Kidney (tissue), 14 donors: Measurements from ENCODE around the gene VSTM4. TPM values are rescaled to one million over a fixed set of nuclear protein-coding genes. Genes with fewer than 3 reads are reported as not detected.
A peak's percentile ranks its signal among the peaks of the same experiment; 100 is the strongest.

Experiments
- DNase-seq, 5 donors: peaks; one replicate each; pipeline ENCODE4 v3.0.0-alpha.2; 2013 to 2020
- FAIRE-seq: peaks from 2 replicates; lab custom pipeline; 2012; peaks lifted over from hg19 to GRCh38; lab: Jason Lieb, UNC
- H3K27ac ChIP-seq, 2 donors: one replicate each; pipeline ENCODE4 v1.7.0; 2013; ENCODE audit warnings: low read depth in 2 of 2, low read length in 2 of 2, inconsistent platforms in 1 of 2
- H3K27me3 ChIP-seq: one replicate; pipeline ENCODE4 v1.7.1; 2013; ENCODE audit warnings: low read length, inconsistent platforms; ENCODE audit not compliant: control insufficient read depth, insufficient read depth
- H3K36me3 ChIP-seq, 3 donors: one replicate each; pipeline versions ENCODE4 v1.7.0 to v1.7.1; 2013; ENCODE audit warnings: low read length in 3 of 3, control low read depth in 1 of 3, inconsistent platforms in 1 of 3; ENCODE audit not compliant: insufficient read depth in 3 of 3, control insufficient read depth in 2 of 3
- H3K4me1 ChIP-seq, 3 donors: one replicate each; pipeline versions ENCODE4 v1.7.0 to v1.7.1; 2013; ENCODE audit warnings: low read length in 3 of 3, inconsistent platforms in 1 of 3, low read depth in 1 of 3; ENCODE audit not compliant: control insufficient read depth in 2 of 3, insufficient read depth in 2 of 3
- H3K4me3 ChIP-seq, 3 donors: one replicate each; pipeline versions ENCODE4 v1.7.0 to v1.8.1; 2013; ENCODE audit warnings: low read length in 3 of 3, control low read depth in 1 of 3, inconsistent platforms in 1 of 3
- H3K9ac ChIP-seq, 3 donors: one replicate each; pipeline versions ENCODE4 v1.7.0 to v1.7.1; 2013; ENCODE audit warnings: low read length in 3 of 3, control low read depth in 1 of 3, inconsistent platforms in 1 of 3
- H3K9me3 ChIP-seq, 3 donors: one replicate each; pipeline versions ENCODE4 v1.7.0 to v1.7.1; 2013; ENCODE audit warnings: low read length in 3 of 3, control low read depth in 1 of 3, inconsistent platforms in 1 of 3; ENCODE audit not compliant: control insufficient read depth in 2 of 3, insufficient read depth in 1 of 3
- CTCF ChIP-seq: IDR thresholded peaks from 3 replicates; pipeline ENCODE4 v1.5.1; 2012; ENCODE audit warnings: mild to moderate bottlenecking, moderate library complexity, borderline replicate concordance; ENCODE audit not compliant: insufficient read depth; ENCODE audit errors: extremely low read depth
- intact Hi-C: fragments of 100-400 bp; cut with DNase I; formaldehyde crosslinking; loops from one replicate; pipeline ENCODE4 v1.11.1; 2022
- polyA plus RNA-seq: library from polyadenylated mRNA; stranded (reverse); fragments of 350-450 nt; fragmentation: Illumina TruSeq; extraction: RNeasy Lipid Tissue Mini Kit (QIAGEN cat#74804); gene quantifications from one replicate; pipeline ENCODE4 v1.2.3, GENCODE V29; 2014; ENCODE audit warnings: low read depth, low replicate concordance; ENCODE audit not compliant: insufficient read depth
- total RNA-seq: library from RNA; stranded (reverse); fragmentation: NEBNext Ultra II Directional; extraction: Animal tissue kit (Norgen Biotek cat#: 25700); gene quantifications from one replicate; pipeline ENCODE4 v1.2.1, GENCODE V29; 2021
- donor health status: control.
- donor health status: control.
- donor health status: control.
- donor health status: control.
- donor health status: control.
- donor health status: DM: yes; HTN: yes; CAD: no.
- donor health status: Normal renal cell carcinoma (clear cell type).

VSTM4 gene
- total and polyA plus RNA-seq, 2 donors from 2014 or later: 7.4 to 8.5 TPM

GRCh38 chr10:48978318-48978717 lies 137.0 kb downstream of the VSTM4 start:
- no peaks in the 10 kb centered on the region for H3K36me3 ChIP-seq
- no peaks in the 10 kb centered on the region for H3K9me3 ChIP-seq
- H3K27ac ChIP-seq: no peak overlapping the region
- DNase-seq: no peak
- intact Hi-C loops: loop anchor here (10.0 kb wide), 1 partner anchor 186 kb away; no protein-coding TSS in a partner anchor
- no peak overlapping the region for H3K9ac ChIP-seq
- no peak overlapping the region for H3K4me3 ChIP-seq
- TF ChIP-seq CTCF: no peak
- H3K4me1 ChIP-seq: no peaks in the 10 kb centered on the region
- FAIRE-seq: no peak
- peaks cover 2% of the 10 kb centered on the region for H3K27me3 ChIP-seq

GRCh38 chr10:48976196-48976595 lies 139.1 kb downstream of the VSTM4 start:
- H3K4me1 ChIP-seq: no peaks in the 10 kb centered on the region
- H3K27ac ChIP-seq: no peak overlapping the region
- intact Hi-C loops: loop anchor here (10.0 kb wide), 1 partner anchor 189 kb away; no protein-coding TSS in a partner anchor
- H3K4me3 ChIP-seq: no peak overlapping the region
- FAIRE-seq (no peak), DNase-seq (peak in 3 of 5 donors; percentile 17 to 52 (median 29))
- H3K27me3 ChIP-seq: peaks cover 2% of the 10 kb centered on the region
- no peaks in the 10 kb centered on the region for H3K9me3 ChIP-seq
- TF ChIP-seq CTCF: peak; percentile 36
- no peaks in the 10 kb centered on the region for H3K36me3 ChIP-seq
- no peak overlapping the region for H3K9ac ChIP-seq

GRCh38 chr10:48974510-48975156 lies 140.7 kb downstream of the VSTM4 start:
- TF ChIP-seq CTCF: no peak
- Histone ChIP-seq H3K4me1 (no peaks in the 10 kb centered on the region), H3K9ac (no peak overlapping the region), H3K27me3 (peaks cover 1% of the 10 kb centered on the region), H3K4me3 (no peak overlapping the region), H3K27ac (no peak overlapping the region), H3K36me3 (no peaks in the 10 kb centered on the region), H3K9me3 (no peaks in the 10 kb centered on the region)
- DNase-seq (no peak), FAIRE-seq (no peak)
- intact Hi-C loops: loop anchor here (10.0 kb wide), 1 partner anchor 190 kb away; no protein-coding TSS in a partner anchor
